SK-N-SH treated with all-trans-retinoic acid at 6 μM for 48 hours (cell line): ENCODE measurements around the gene SOX5.

Source experiments
- ATAC-seq: fragments of 200-7000 bp; cut with Tn5 transposase; 3 replicates; pipeline ENCODE4 v1.9.1; 2020; ENCODE audit warnings: mild to moderate bottlenecking, moderate library complexity
- BACH2 ChIP-seq: fragments of 250-450 bp; sonication (Bioruptor Pico); IDR thresholded peaks from 2 replicates; pipeline ENCODE4 v1.9.0; 2021; ENCODE audit warnings: mild to moderate bottlenecking, borderline replicate concordance
- CREB5 ChIP-seq: fragments of 250-450 bp; sonication (Bioruptor Pico); IDR thresholded peaks from 2 replicates; pipeline ENCODE4 v1.5.1; 2020; ENCODE audit warnings: low read depth, mild to moderate bottlenecking, moderate library complexity
- CSDC2 ChIP-seq: fragments of 250-450 bp; sonication (Bioruptor Pico); IDR thresholded peaks from 2 replicates; pipeline ENCODE4 v1.5.0; 2020; ENCODE audit warnings: mild to moderate bottlenecking, moderate library complexity
- CSRNP3 ChIP-seq: fragments of 250-450 bp; sonication (Bioruptor Pico); IDR thresholded peaks from 2 replicates; pipeline ENCODE4 v1.5.1; 2021; ENCODE audit warnings: mild to moderate bottlenecking, moderate library complexity
- ISL1 ChIP-seq: fragments of 250-450 bp; sonication (Bioruptor Pico); IDR thresholded peaks from 2 replicates; pipeline ENCODE4 v2.1.2; 2022; ENCODE audit warnings: mild to moderate bottlenecking, moderate library complexity
- PATZ1 ChIP-seq: fragments of 250-450 bp; sonication (Bioruptor Pico); IDR thresholded peaks from 2 replicates; pipeline ENCODE4 v1.8.0; 2020; ENCODE audit warnings: mild to moderate bottlenecking, moderate library complexity, borderline replicate concordance
- PPARA ChIP-seq: fragments of 250-450 bp; sonication (Bioruptor Pico); IDR thresholded peaks from 2 replicates; pipeline ENCODE4 v1.5.0; 2020; ENCODE audit warnings: mild to moderate bottlenecking, borderline replicate concordance
- RARB ChIP-seq: fragments of 250-450 bp; sonication (Bioruptor Pico); IDR thresholded peaks from 2 replicates; pipeline ENCODE4 v1.8.0; 2021; ENCODE audit warnings: mild to moderate bottlenecking, moderate library complexity
- SNAI2 ChIP-seq: fragments of 250-450 bp; sonication (Bioruptor Pico); IDR thresholded peaks from 2 replicates; pipeline ENCODE4 v1.5.0; 2020; ENCODE audit warnings: mild to moderate bottlenecking, moderate library complexity
- TCF4 ChIP-seq: fragments of 250-450 bp; sonication (Bioruptor Pico); IDR thresholded peaks from 2 replicates; pipeline ENCODE4 v1.8.0; 2021; ENCODE audit warnings: mild to moderate bottlenecking, moderate library complexity, borderline replicate concordance
- TOX ChIP-seq: fragments of 250-450 bp; sonication (Bioruptor Pico); IDR thresholded peaks from 2 replicates; pipeline ENCODE4 v1.8.0; 2021; ENCODE audit warnings: mild to moderate bottlenecking, moderate library complexity, borderline replicate concordance
- TSHZ2 ChIP-seq: fragments of 250-450 bp; sonication (Bioruptor Pico); IDR thresholded peaks from 2 replicates; pipeline ENCODE4 v1.5.0; 2020; ENCODE audit warnings: mild to moderate bottlenecking, moderate library complexity
- ZC3H10 ChIP-seq: fragments of 250-450 bp; sonication (Bioruptor Pico); IDR thresholded peaks from 2 replicates; pipeline ENCODE4 v1.5.1; 2021; ENCODE audit warnings: mild to moderate bottlenecking, moderate library complexity
- ZFP30 ChIP-seq: fragments of 450-650 bp; formaldehyde crosslinking; IDR thresholded peaks from 2 replicates; pipeline ENCODE4 v1.5.0; 2022; ENCODE audit warnings: mild to moderate bottlenecking, moderate library complexity
- ZNF565 ChIP-seq: fragments of 450-650 bp; formaldehyde crosslinking; conservative IDR thresholded peaks from 2 replicates; pipeline ENCODE4 v1.5.0; 2020; ENCODE audit warnings: low read depth, mild to moderate bottlenecking, moderate library complexity
- ZNF8 ChIP-seq: fragments of 450-650 bp; formaldehyde crosslinking; IDR thresholded peaks from 2 replicates; pipeline ENCODE4 v1.5.0; 2020; ENCODE audit warnings: mild to moderate bottlenecking, moderate library complexity

SOX5 gene

GRCh38 chr12:23626791-23627190 lies 322.7 kb downstream of the SOX5 start:
- TF ChIP-seq PATZ1 (CRISPR knock-in tag) (no peak), TOX (CRISPR knock-in tag) (no peak)
- TF ChIP-seq, all 23 proteins: peak for 0
- ATAC-seq = no peak

- no peak for ATAC-seq
- TF ChIP-seq ZNF8 (CRISPR knock-in tag) (no peak), BACH2 (no peak), PATZ1 (CRISPR knock-in tag) (no peak), CSDC2 (CRISPR knock-in tag) (no peak), ISL1 (no peak)
Observed at GRCh38 chr12:23621900-23622299, 327.6 kb downstream of the SOX5 start.

GRCh38 chr12:23618718-23619117 lies 330.8 kb downstream of the SOX5 start:
- TF ChIP-seq ZNF8 (CRISPR knock-in tag) (no peak), ZC3H10 (CRISPR knock-in tag) (no peak), PATZ1 (CRISPR knock-in tag) (no peak), TCF4 (CRISPR knock-in tag) (no peak), ISL1 (no peak), TSHZ2 (CRISPR knock-in tag) (no peak), RARB (CRISPR knock-in tag) (no peak), TOX (CRISPR knock-in tag) (no peak), CSDC2 (CRISPR knock-in tag) (no peak), CSRNP3 (CRISPR knock-in tag) (no peak), ZFP30 (no peak), PPARA (no peak), SNAI2 (CRISPR knock-in tag) (no peak), CREB5 (CRISPR knock-in tag) (no peak)
- TF ChIP-seq, all 23 proteins: peak for 0
- ATAC-seq = no peak

GRCh38 chr12:23617749-23618148 lies 331.7 kb downstream of the SOX5 start:
- TF ChIP-seq CSDC2 (CRISPR knock-in tag) = no peak
- no peak for TF ChIP-seq ZNF565 (CRISPR knock-in tag)
- ATAC-seq = no peak
